22Rv1 (cell line): ENCODE data around the gene STC2.

Source experiments
- H3K27ac ChIP-seq: fragments of 450-650 bp; 2 replicates; pipeline ENCODE4 v1.5.1; 2017
- CTCF ChIP-seq: fragments of 450-650 bp; IDR thresholded peaks from 2 replicates; pipeline ENCODE4 v1.5.1; 2017; ENCODE audit warnings: mild to moderate bottlenecking
- ZFX ChIP-seq: fragments of 450-650 bp; IDR thresholded peaks from 2 replicates; pipeline ENCODE4 v1.6.1; 2017; ENCODE audit warnings: antibody characterized with exemption, borderline replicate concordance

The STC2 gene

GRCh38 chr5:173342813-173343755 lies 14.9 kb upstream of the STC2 start:
- no peak for TF ChIP-seq CTCF
- no peak for TF ChIP-seq ZFX
- no peak overlapping the region for H3K27ac ChIP-seq

DNA sequence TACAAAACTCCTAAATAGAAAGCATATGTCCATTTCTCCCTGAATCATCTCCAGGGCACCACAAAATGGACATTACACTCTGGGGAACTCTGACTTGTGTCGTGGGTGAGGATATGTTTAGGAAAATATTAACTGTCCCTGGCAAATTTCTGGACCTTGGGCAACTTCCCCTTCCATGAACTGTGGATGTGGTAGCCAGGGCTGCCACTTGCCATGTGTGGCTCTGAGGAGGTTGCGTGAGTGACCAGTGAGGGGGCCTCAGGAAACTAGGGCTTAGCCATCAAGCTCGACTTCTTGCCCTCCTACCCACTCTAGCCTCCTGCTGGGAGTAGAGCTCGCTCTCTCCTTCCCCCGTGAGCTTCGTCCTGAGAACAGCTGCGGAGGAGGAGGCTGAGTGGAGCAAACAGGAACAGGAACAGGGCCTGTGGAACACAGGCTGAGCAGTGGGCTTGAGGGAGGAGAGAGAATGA lies 13.8 kb upstream of the STC2 start:
- TF ChIP-seq CTCF = no peak
- TF ChIP-seq ZFX = no peak
- H3K27ac ChIP-seq = no peak overlapping the region

DNA sequence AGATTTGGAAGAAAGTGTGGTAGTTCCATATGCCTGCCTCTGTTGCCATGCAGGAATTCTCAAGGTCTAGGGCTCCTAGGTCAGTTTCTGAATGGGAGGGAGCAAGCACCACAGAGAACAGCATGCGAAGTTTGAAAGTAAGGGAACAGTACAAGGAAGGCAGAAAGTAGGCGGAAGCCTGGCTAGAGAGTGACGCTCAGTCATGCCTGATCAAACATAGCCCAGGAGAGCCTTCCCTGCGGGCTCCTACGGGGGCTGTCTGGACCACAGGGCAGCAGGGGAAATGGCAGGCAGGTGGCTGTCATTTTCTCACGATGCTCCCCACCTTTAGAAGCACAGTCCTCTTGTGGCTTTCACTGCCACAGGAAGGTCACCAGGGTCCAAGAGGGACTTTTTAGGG lies 12.8 kb upstream of the STC2 start:
- no peak overlapping the region for H3K27ac ChIP-seq
- TF ChIP-seq ZFX (no peak), CTCF (no peak)

DNA sequence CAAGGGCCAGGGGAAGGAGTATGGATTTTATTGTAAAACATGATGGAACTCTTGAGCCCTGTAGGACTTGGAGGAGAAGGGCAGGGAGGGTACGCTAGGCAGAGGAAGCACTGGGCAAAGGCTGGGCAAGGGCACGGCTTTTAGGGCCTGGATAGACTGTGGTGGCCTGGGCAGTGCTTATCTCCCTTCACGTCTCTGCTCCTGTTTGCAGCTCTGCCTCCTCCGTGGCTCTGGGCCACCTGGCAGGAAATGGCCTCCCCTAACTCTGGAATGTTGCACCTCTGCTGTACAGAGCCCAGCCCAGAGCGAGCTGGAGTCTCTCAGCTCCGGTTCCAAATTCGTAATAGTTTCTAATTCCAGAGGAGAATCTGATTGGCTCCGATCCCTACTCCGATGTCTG lies 12.2 kb upstream of the STC2 start:
- no peak overlapping the region for H3K27ac ChIP-seq
- TF ChIP-seq ZFX (no peak), CTCF (no peak)

GRCh38 chr5:173339286-173339685 lies 11.1 kb upstream of the STC2 start:
- no peak overlapping the region for H3K27ac ChIP-seq
- TF ChIP-seq CTCF (no peak), ZFX (no peak)

- H3K27ac ChIP-seq = no peak overlapping the region
- TF ChIP-seq ZFX = no peak
- TF ChIP-seq CTCF = no peak
These were observed 10.3 kb upstream of the STC2 start for GRCh38 chr5:173338380-173339015.

- H3K27ac ChIP-seq = no peak overlapping the region
- no peak for TF ChIP-seq ZFX
- TF ChIP-seq CTCF = no peak
These were observed 6.6 kb upstream of the STC2 start for GRCh38 chr5:173334808-173335207.
